Chondrocyte (in vitro differentiated cells): ENCODE results near the gene ZNF804B. TPM values are rescaled to one million over a fixed set of nuclear protein-coding genes. Genes with fewer than 3 reads are reported as not detected.

ENCODE experiments used
- DNase-seq: peaks from one replicate; pipeline ENCODE4 v3.0.0; 2021; ENCODE audit warnings: mixed read lengths, low spot score
- H3K27ac Mint-ChIP-seq: one replicate; pipeline ENCODE4 v1.8.0; 2021; ENCODE audit warnings: mild to moderate bottlenecking, moderate library complexity, mixed read lengths; ENCODE audit not compliant: unreplicated experiment
- H3K27me3 Mint-ChIP-seq: 2 replicates; pipeline ENCODE4 v1.8.0; 2021; ENCODE audit warnings: low read depth, mixed read lengths
- H3K36me3 Mint-ChIP-seq: 2 replicates; pipeline ENCODE4 v1.8.0; 2021; ENCODE audit warnings: low read depth, mixed read lengths
- H3K4me1 Mint-ChIP-seq: 2 replicates; pipeline ENCODE4 v1.8.0; 2021; ENCODE audit warnings: low read depth, mild to moderate bottlenecking, mixed read lengths
- H3K4me3 Mint-ChIP-seq: one replicate; pipeline ENCODE4 v1.8.0; 2021; ENCODE audit warnings: mild to moderate bottlenecking, moderate library complexity, mixed read lengths; ENCODE audit not compliant: unreplicated experiment
- H3K9me3 Mint-ChIP-seq: 2 replicates; pipeline ENCODE4 v1.8.0; 2021; ENCODE audit warnings: low read depth, mixed read lengths
- total RNA-seq: library from RNA; stranded (reverse); gene quantifications from 3 replicates; pipeline ENCODE4 v1.2.1, GENCODE V29; 2021
- TF ChIP-seq, protein P1 (sequence below): fragments of 200-600 bp; sonication (generic); IDR thresholded peaks from 2 replicates; pipeline ENCODE4 v1.5.0; 2021; ENCODE audit warnings: antibody characterized with exemption, mild to moderate bottlenecking, moderate library complexity

The ZNF804B gene
- total RNA-seq, 1 donor from 2014 or later, result not detected

DNA sequence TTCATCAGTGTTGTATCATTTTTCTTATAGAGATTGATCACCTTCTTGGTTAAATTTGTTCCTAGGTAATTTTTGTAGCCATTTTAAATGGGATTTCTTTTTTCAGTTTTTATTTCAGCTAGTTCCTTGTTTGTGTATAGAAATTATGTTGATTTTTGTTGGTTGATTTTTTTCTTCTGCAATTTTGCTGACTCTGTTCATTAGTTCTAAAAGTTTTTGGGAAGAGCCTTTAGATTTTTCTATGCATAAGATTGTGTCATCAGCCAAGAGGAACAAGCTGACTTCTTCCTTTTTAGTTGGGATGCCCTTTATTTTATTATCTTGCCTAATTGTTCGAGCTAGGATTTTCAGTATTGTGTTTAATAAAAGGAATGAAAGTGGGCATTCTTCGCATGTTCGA is 258.2 kb downstream of the ZNF804B start:
- Mint-ChIP-seq H3K27ac (no peak overlapping the region), H3K36me3 (no peaks in the 10 kb centered on the region), H3K4me1 (no peaks in the 10 kb centered on the region), H3K27me3 (no peaks in the 10 kb centered on the region), H3K4me3 (no peak overlapping the region), H3K9me3 (peaks cover 36% of the 10 kb centered on the region)
- TF ChIP-seq, protein P1, sequence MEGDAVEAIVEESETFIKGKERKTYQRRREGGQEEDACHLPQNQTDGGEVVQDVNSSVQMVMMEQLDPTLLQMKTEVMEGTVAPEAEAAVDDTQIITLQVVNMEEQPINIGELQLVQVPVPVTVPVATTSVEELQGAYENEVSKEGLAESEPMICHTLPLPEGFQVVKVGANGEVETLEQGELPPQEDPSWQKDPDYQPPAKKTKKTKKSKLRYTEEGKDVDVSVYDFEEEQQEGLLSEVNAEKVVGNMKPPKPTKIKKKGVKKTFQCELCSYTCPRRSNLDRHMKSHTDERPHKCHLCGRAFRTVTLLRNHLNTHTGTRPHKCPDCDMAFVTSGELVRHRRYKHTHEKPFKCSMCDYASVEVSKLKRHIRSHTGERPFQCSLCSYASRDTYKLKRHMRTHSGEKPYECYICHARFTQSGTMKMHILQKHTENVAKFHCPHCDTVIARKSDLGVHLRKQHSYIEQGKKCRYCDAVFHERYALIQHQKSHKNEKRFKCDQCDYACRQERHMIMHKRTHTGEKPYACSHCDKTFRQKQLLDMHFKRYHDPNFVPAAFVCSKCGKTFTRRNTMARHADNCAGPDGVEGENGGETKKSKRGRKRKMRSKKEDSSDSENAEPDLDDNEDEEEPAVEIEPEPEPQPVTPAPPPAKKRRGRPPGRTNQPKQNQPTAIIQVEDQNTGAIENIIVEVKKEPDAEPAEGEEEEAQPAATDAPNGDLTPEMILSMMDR, result no peak
- no peak for DNase-seq

DNA sequence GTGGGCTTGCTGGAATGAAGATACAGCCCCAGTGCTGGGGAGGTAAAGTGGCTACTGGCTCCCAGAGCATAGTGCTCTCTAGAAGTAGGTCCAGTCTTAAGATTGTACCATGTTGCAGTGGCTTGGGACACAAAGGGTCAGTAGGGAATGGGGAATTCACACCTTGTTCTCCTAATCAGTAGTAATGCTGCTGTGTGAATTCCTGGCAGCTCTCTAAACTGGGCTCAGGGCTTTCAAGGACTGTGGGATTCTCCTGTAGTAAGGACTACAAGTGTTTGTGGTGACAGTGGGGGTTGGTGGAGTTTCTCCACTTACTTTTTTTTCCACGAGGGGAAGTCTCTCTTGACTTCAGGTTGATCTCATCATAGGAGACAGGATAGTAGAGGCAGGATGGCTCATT is 262.2 kb downstream of the ZNF804B start:
- no peak overlapping the region for H3K4me3 Mint-ChIP-seq
- peaks cover 13% of the 10 kb centered on the region for H3K4me1 Mint-ChIP-seq
- no peak for DNase-seq
- TF ChIP-seq, protein P1, result no peak
- H3K27me3 Mint-ChIP-seq, result no peaks in the 10 kb centered on the region
- H3K27ac Mint-ChIP-seq, result no peak overlapping the region
- H3K36me3 Mint-ChIP-seq, result no peaks in the 10 kb centered on the region
- H3K9me3 Mint-ChIP-seq, result peaks cover 26% of the 10 kb centered on the region

DNA sequence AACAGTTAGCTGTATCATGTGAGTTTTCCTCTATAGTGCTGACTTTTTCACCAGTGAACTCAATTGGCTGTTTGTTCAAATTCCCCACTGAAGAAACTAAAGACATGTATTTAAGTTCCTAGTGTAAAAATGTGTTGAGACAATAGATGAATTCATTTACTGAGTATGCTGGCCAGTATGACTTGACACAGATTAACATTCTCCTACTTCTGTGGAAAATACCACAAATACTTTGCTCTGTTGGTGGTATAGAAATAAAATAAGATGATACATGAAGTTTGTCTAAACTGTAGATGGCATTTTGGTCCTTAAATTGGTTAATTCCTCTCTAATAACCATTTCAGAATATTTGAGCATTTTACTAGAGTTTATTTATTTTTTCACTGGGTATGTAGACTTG is 263.7 kb downstream of the ZNF804B start:
- Mint-ChIP-seq H3K4me3 (no peak overlapping the region), H3K9me3 (peaks cover 15% of the 10 kb centered on the region), H3K27me3 (no peaks in the 10 kb centered on the region), H3K27ac (no peak overlapping the region), H3K4me1 (peaks cover 13% of the 10 kb centered on the region), H3K36me3 (no peaks in the 10 kb centered on the region)
- TF ChIP-seq, protein P1, result no peak
- DNase-seq, result no peak

DNA sequence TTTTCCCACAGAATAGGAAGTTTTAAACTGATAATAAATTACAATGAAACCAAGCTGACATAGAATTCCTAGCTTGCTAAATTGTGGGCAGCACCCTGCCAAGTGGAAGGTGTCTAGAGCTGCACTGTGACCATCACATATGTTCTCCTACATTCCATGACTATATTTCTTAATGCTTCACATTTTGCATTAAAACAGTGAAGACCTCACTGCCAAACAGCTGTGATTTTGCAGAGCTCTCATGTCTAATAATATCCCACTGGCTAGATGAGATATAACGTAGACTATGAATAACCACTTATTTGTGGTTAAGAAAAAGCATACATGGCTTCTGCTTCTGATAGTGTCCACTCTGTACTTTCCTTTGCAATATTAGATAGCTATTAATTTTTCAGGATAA is 264.4 kb downstream of the ZNF804B start:
- Mint-ChIP-seq H3K9me3 (peaks cover 8% of the 10 kb centered on the region), H3K4me3 (no peak overlapping the region), H3K27ac (no peak overlapping the region), H3K27me3 (no peaks in the 10 kb centered on the region), H3K4me1 (peaks cover 13% of the 10 kb centered on the region), H3K36me3 (no peaks in the 10 kb centered on the region)
- DNase-seq, result no peak
- TF ChIP-seq, protein P1, result no peak

DNA sequence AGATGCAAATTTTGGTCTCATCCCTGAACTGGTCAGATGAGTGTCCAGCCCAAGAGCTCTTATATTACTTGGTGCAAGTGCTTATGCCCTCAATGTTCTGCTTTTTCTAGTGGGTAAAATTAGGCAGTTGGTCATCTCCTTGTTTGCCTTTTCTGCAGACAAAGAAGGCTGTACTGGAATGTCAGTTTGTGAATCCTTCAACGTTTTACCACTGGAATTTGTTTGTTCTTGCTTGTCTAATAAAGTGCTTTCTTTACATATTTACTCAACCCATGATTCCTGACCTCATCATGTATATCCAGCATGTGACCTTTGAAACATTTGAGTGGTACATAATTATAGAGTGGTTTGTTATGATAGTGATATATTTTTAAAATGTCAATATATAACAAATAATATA is 268.3 kb downstream of the ZNF804B start:
- TF ChIP-seq, protein P1, result no peak
- no peaks in the 10 kb centered on the region for H3K36me3 Mint-ChIP-seq
- H3K4me1 Mint-ChIP-seq, result peaks cover 16% of the 10 kb centered on the region
- no peaks in the 10 kb centered on the region for H3K9me3 Mint-ChIP-seq
- no peak overlapping the region for H3K27ac Mint-ChIP-seq
- no peak overlapping the region for H3K4me3 Mint-ChIP-seq
- no peaks in the 10 kb centered on the region for H3K27me3 Mint-ChIP-seq
- DNase-seq, result no peak
